Measurements from ENCODE around the gene TNFRSF12A. TPM values are rescaled to one million over a fixed set of nuclear protein-coding genes. Genes with fewer than 3 reads are reported as not detected.

Gene TNFRSF12A
- total and polyA plus RNA-seq, 10 of the 15 experiments (the other 5 are each of a cell fraction or from before 2014, with no cell fraction given): 0.35 to 1.7 (median 1.2) TPM; not detected in 2

DNA sequence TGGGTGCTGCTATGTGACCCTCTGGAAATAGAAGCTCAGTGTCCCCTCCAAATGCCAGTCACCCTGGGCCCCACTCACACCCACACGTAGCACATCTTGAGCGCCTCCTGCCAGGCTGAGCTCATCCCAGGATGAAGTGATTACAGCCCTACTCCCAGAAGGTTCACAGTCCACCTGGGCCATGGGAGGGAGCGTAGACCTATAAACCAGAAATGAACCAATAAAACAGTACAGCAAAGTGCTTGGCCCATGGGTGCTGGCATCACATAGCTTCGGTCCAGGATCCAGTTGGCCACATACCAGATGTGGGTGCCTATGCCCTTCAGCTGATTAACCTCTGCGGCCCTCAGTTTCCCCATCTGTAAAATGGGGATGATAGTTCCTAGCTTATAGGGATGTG is 18.7 kb downstream of the TNFRSF12A start:
- Histone ChIP-seq H3K27ac (ENCODE audit: control insufficient read depth, insufficient read depth) (no peak overlapping the region), H3K79me2 (ENCODE audit: control insufficient read depth, insufficient read depth, low read length) (no peaks in the 10 kb centered on the region), H3K9ac (ENCODE audit: control insufficient read depth, insufficient read depth, low read length) (no peak overlapping the region), H3K36me3 (ENCODE audit: control insufficient read depth in 2 of 2, insufficient read depth in 2 of 2, low read length in 1 of 2) (no peaks in the 10 kb centered on the region), H3K9me3 (replicated peaks; ENCODE audit: control insufficient read depth, insufficient read depth, low read length) (no peaks in the 10 kb centered on the region), H2AFZ (ENCODE audit: control insufficient read depth, low read depth, low read length) (no peak overlapping the region), H3K27me3 (replicated peaks in 1 of 2; ENCODE audit: control insufficient read depth in 2 of 2, insufficient read depth in 2 of 2, low read length in 1 of 2) (peaks cover 8 to 19% of the 10 kb centered on the region in 2 experiments; a peak in 3 of 4 replicates), H3K4me2 (ENCODE audit: control insufficient read depth, insufficient read depth) (no peak overlapping the region), H3K4me1 (ENCODE audit: control insufficient read depth, insufficient read depth, low read length) (no peaks in the 10 kb centered on the region), H3K4me3 (no peak overlapping the region), H4K20me1 (ENCODE audit: control insufficient read depth, insufficient read depth) (no peaks in the 10 kb centered on the region)
- ChIA-PET SMC1A (ENCODE audit: uncharacterized antibody, unreplicated experiment) (no interaction called here), POLR2A (no interaction called here), RAD21 (ENCODE audit: unreplicated experiment) (no interaction called here), CTCF (interaction anchor here (9.0 kb wide), 1 partner anchor 9 kb away, joined by 76 read pairs; no protein-coding TSS in a partner anchor)
- TF ChIP-seq NBN (IDR thresholded peaks at IDR 0.05) (no peak), MTA3 (IDR thresholded peaks at IDR 0.05; ENCODE audit: borderline replicate concordance, low read length) (no peak), NFYA (IDR thresholded peaks at IDR 0.05; ENCODE audit: borderline replicate concordance, low read depth, low read length) (no peak), CHD2 (IDR thresholded peaks at IDR 0.05; ENCODE audit: borderline replicate concordance, low read depth, low read length) (no peak)
- TF ChIP-seq, protein P1, sequence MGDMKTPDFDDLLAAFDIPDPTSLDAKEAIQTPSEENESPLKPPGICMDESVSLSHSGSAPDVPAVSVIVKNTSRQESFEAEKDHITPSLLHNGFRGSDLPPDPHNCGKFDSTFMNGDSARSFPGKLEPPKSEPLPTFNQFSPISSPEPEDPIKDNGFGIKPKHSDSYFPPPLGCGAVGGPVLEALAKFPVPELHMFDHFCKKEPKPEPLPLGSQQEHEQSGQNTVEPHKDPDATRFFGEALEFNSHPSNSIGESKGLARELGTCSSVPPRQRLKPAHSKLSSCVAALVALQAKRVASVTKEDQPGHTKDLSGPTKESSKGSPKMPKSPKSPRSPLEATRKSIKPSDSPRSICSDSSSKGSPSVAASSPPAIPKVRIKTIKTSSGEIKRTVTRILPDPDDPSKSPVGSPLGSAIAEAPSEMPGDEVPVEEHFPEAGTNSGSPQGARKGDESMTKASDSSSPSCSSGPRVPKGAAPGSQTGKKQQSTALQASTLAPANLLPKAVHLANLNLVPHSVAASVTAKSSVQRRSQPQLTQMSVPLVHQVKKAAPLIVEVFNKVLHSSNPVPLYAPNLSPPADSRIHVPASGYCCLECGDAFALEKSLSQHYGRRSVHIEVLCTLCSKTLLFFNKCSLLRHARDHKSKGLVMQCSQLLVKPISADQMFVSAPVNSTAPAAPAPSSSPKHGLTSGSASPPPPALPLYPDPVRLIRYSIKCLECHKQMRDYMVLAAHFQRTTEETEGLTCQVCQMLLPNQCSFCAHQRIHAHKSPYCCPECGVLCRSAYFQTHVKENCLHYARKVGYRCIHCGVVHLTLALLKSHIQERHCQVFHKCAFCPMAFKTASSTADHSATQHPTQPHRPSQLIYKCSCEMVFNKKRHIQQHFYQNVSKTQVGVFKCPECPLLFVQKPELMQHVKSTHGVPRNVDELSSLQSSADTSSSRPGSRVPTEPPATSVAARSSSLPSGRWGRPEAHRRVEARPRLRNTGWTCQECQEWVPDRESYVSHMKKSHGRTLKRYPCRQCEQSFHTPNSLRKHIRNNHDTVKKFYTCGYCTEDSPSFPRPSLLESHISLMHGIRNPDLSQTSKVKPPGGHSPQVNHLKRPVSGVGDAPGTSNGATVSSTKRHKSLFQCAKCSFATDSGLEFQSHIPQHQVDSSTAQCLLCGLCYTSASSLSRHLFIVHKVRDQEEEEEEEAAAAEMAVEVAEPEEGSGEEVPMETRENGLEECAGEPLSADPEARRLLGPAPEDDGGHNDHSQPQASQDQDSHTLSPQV (IDR thresholded peaks at IDR 0.05): no peak
- TF ChIP-seq, protein P2, sequence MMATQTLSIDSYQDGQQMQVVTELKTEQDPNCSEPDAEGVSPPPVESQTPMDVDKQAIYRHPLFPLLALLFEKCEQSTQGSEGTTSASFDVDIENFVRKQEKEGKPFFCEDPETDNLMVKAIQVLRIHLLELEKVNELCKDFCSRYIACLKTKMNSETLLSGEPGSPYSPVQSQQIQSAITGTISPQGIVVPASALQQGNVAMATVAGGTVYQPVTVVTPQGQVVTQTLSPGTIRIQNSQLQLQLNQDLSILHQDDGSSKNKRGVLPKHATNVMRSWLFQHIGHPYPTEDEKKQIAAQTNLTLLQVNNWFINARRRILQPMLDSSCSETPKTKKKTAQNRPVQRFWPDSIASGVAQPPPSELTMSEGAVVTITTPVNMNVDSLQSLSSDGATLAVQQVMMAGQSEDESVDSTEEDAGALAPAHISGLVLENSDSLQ (IDR thresholded peaks at IDR 0.05): no peak
- ATAC-seq: no peak
- no peak for DNase-seq (ENCODE audit: low read depth, low spot score)
- WGBS (ENCODE audit: insufficient coverage, insufficient replicate concordance, low lambda C conversion rate, missing lambda C conversion rate): 69% methylated on average over 5 of the region's 5 CpGs
- FAIRE-seq: no peak
- intact Hi-C loops (cut with micrococcal nuclease; ENCODE audit: unreplicated experiment) (no loop called here), in situ Hi-C loops (cut with MboI) (no loop called here)
- BruUV-seq (replicated peaks): no TSS peak
